ENCODE data around the gene LINGO3. TPM values are rescaled to one million over a fixed set of nuclear protein-coding genes. Genes with fewer than 3 reads are reported as not detected.

LINGO3 gene
- total RNA-seq, 1 donor, result not detected

DNA sequence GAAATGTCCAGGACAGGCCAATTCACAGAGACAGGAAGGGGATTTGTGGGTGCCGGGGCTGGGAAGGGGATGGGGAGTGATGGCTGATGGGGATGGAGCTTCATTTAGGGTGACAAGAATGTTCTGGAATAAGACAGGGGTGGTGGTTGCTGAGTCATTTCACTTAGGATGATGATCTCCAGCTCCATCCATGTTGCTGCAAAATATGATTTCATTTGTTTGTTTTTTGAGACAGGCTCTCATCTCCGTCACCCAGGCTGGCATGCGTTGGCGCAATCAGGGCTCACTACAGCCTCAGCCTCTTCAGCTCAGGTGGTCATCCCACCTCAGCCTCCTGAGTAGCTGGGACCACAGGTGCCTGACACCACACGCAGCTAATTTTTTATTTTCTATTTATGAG is 48.6 kb downstream of the LINGO3 start:
- no peak for DNase-seq (ENCODE audit: low read depth)
- no peak overlapping the region for H3K4me3 ChIP-seq (ENCODE audit: low read depth, low read length)
- TF ChIP-seq, protein P1, sequence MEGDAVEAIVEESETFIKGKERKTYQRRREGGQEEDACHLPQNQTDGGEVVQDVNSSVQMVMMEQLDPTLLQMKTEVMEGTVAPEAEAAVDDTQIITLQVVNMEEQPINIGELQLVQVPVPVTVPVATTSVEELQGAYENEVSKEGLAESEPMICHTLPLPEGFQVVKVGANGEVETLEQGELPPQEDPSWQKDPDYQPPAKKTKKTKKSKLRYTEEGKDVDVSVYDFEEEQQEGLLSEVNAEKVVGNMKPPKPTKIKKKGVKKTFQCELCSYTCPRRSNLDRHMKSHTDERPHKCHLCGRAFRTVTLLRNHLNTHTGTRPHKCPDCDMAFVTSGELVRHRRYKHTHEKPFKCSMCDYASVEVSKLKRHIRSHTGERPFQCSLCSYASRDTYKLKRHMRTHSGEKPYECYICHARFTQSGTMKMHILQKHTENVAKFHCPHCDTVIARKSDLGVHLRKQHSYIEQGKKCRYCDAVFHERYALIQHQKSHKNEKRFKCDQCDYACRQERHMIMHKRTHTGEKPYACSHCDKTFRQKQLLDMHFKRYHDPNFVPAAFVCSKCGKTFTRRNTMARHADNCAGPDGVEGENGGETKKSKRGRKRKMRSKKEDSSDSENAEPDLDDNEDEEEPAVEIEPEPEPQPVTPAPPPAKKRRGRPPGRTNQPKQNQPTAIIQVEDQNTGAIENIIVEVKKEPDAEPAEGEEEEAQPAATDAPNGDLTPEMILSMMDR (IDR thresholded peaks at IDR 0.05; ENCODE audit: insufficient read depth, low read length), result no peak

Other genes with a start within 250 kb of the LINGO3 start
- 7.4 and 40.4 TPM in 2 replicates for gene MOB3A, start 211.8 kb downstream of the LINGO3 start, total RNA-seq (ENCODE audit: low replicate concordance)
- gene IZUMO4, start 211.2 kb downstream of the LINGO3 start, total RNA-seq (ENCODE audit: low replicate concordance), result 0.16 and 1.4 TPM in 2 replicates
- 82.7 and 102 TPM in 2 replicates for gene AP3D1, start 156.6 kb downstream of the LINGO3 start, total RNA-seq (ENCODE audit: low replicate concordance)
- gene DOT1L, start 144.2 kb downstream of the LINGO3 start, total RNA-seq (ENCODE audit: low replicate concordance), result 10.3 and 12.0 TPM in 2 replicates
- 30.9 and 33.4 TPM in 2 replicates for gene PLEKHJ1, start 71.8 kb downstream of the LINGO3 start, total RNA-seq (ENCODE audit: low replicate concordance)
- gene SF3A2, start 71.3 kb downstream of the LINGO3 start, total RNA-seq (ENCODE audit: low replicate concordance), result 11.9 and 29.6 TPM in 2 replicates
- 0.81 and 1.8 TPM in 2 replicates for gene AMH, start 58.8 kb downstream of the LINGO3 start, total RNA-seq (ENCODE audit: low replicate concordance)
- gene JSRP1, start 51.7 kb downstream of the LINGO3 start, total RNA-seq (ENCODE audit: low replicate concordance), result 0.27 and 0.74 TPM in 2 replicates
- gene PEAK3, start 26.0 kb downstream of the LINGO3 start, total RNA-seq (ENCODE audit: low replicate concordance), result not detected in 2 replicates
- 108 and 130 TPM in 2 replicates for gene LSM7, start 20.4 kb upstream of the LINGO3 start, total RNA-seq (ENCODE audit: low replicate concordance)
- 24.6 and 47.2 TPM in 2 replicates for gene SPPL2B, start 20.5 kb upstream of the LINGO3 start, total RNA-seq (ENCODE audit: low replicate concordance)
- not detected in 2 replicates for gene TMPRSS9, start 52.1 kb upstream of the LINGO3 start, total RNA-seq (ENCODE audit: low replicate concordance)
- 26.9 and 33.1 TPM in 2 replicates for gene TIMM13, start 119.4 kb upstream of the LINGO3 start, total RNA-seq (ENCODE audit: low replicate concordance)
- gene LMNB2, start 148.8 kb upstream of the LINGO3 start, total RNA-seq (ENCODE audit: low replicate concordance), result 16.7 and 68.1 TPM in 2 replicates
- 14.3 and 14.8 TPM in 2 replicates for gene GADD45B, start 168.0 kb upstream of the LINGO3 start, total RNA-seq (ENCODE audit: low replicate concordance)